HepG2 (cell line): Measurements from ENCODE around the gene PARD3. TPM values are rescaled to one million over a fixed set of nuclear protein-coding genes. Genes with fewer than 3 reads are reported as not detected.

Experiments used
- ATAC-seq: fragments of 200-7000 bp; cut with Tn5 transposase; 3 replicates; pipeline ENCODE4 v1.9.1; 2020; ENCODE audit warnings: mild to moderate bottlenecking, moderate library complexity
- BruUV-seq: library from RNA; stranded (reverse); fragments of 400-500 nt; replicated peaks from 2 replicates; lab custom pipeline; 2021; lab: Mats Ljungman, UMichigan
- CTCF ChIA-PET: fragments of 300-600 bp; formaldehyde crosslinking; extraction: SDS; loops from one replicate; lab custom pipeline; 2021; ENCODE audit warnings: low total read pairs, inconsistent platforms, low intra/inter-chr PET ratio; lab: Yijun Ruan, JAX
- POLR2A ChIA-PET: fragments of 350-600 bp; sonication (Branson Sonifier 250); formaldehyde crosslinking; loops from one replicate; lab custom pipeline; 2020; ENCODE audit warnings: antibody characterized with exemption, inconsistent platforms; lab: Yijun Ruan, JAX
- DNase-seq: peaks from one replicate; pipeline ENCODE4 v3.0.0-alpha.2; 2015; ENCODE audit warnings: low spot score
- FAIRE-seq: peaks from 3 replicates; lab custom pipeline; 2011; peaks lifted over from hg19 to GRCh38; lab: Jason Lieb, UNC
- H2AFZ ChIP-seq: one replicate; pipeline ENCODE4 v1.6.1; 2011; ENCODE audit warnings: low read length, inconsistent platforms
- H3K27ac ChIP-seq: fragments of 300-600 bp; 3 replicates; pipeline ENCODE4 v1.8.0; 2011; ENCODE audit warnings: mixed run types, mild to moderate bottlenecking, mixed read lengths, low read length, inconsistent platforms; ENCODE audit not compliant: insufficient read depth; ENCODE audit errors: extremely low read length
- H3K27me3 ChIP-seq, 2 experiments: fragments of 200-600 bp in 1 of 2; 2 replicates in 1 of 2; 3 replicates in 1 of 2; pipeline versions ENCODE4 v1.6.0 to v1.8.0; 2011; ENCODE audit warnings: low read length in 2 of 2, mild to moderate bottlenecking in 2 of 2, moderate library complexity in 2 of 2, inconsistent platforms in 1 of 2; ENCODE audit not compliant: insufficient read depth in 2 of 2, control insufficient read depth in 1 of 2
- H3K36me3 ChIP-seq, 2 experiments: fragments of 200-600 bp in 1 of 2; replicated peaks in 1 of 2; 2 replicates in 1 of 2; 3 replicates in 1 of 2; pipeline versions ENCODE4 v1.5.1 to v1.8.0; 2011; ENCODE audit warnings: low read length in 2 of 2, inconsistent platforms in 1 of 2; ENCODE audit not compliant: insufficient read depth in 2 of 2, control insufficient read depth in 1 of 2
- H3K4me1 ChIP-seq: 2 replicates; pipeline ENCODE4 v1.5.1; 2012; ENCODE audit warnings: low read length, inconsistent platforms; ENCODE audit not compliant: insufficient read depth
- H3K4me2 ChIP-seq: 2 replicates; pipeline ENCODE4 v1.6.0; 2011; ENCODE audit warnings: low read depth, low read length, inconsistent platforms
- H3K4me3 ChIP-seq, 3 experiments: fragments of 200-600 bp in 1 of 3; sonication (generic), shearing (Covaris generic) in 1 of 3; replicated peaks in 1 of 3; 2 replicates each; pipeline ENCODE4 v1.5.1; 2011 to 2016; ENCODE audit warnings: low read length in 3 of 3, inconsistent platforms in 2 of 3, low read depth in 2 of 3, mild to moderate bottlenecking in 2 of 3, control low read depth in 1 of 3, mixed read lengths in 1 of 3; ENCODE audit not compliant: insufficient read depth in 1 of 3
- H3K79me2 ChIP-seq: one replicate; pipeline ENCODE4 v1.6.1; 2011; ENCODE audit warnings: low read length, inconsistent platforms; ENCODE audit not compliant: insufficient read depth
- H3K9ac ChIP-seq: 2 replicates; pipeline ENCODE4 v1.6.0; 2011; ENCODE audit warnings: mild to moderate bottlenecking, low read depth, low read length, inconsistent platforms; ENCODE audit not compliant: insufficient read depth
- H3K9me3 ChIP-seq: 2 replicates; pipeline ENCODE4 v1.5.1; 2012; ENCODE audit warnings: mild to moderate bottlenecking, low read length
- H4K20me1 ChIP-seq: 2 replicates; pipeline ENCODE4 v1.6.0; 2011; ENCODE audit warnings: inconsistent platforms, mild to moderate bottlenecking, low read length, moderate library complexity; ENCODE audit not compliant: insufficient read depth
- ELF1 ChIP-seq: sonication (generic); formaldehyde crosslinking; IDR thresholded peaks from 2 replicates; pipeline ENCODE4 v1.4.0; 2020; ENCODE audit warnings: missing genetic modification reagents
- FLYWCH1 ChIP-seq: sonication (generic); formaldehyde crosslinking; IDR thresholded peaks from 2 replicates; pipeline ENCODE4 v1.8.1; 2023; ENCODE audit warnings: mild to moderate bottlenecking, missing genetic modification reagents
- HNRNPH1 ChIP-seq: fragments of 200-400 bp; formaldehyde crosslinking; optimal IDR thresholded peaks from 2 replicates; pipeline ENCODE3; 2017; ENCODE audit warnings: mild to moderate bottlenecking, low read depth, low read length
- KDM1A ChIP-seq: IDR thresholded peaks from 2 replicates; pipeline ENCODE4 v1.6.1; 2016; ENCODE audit warnings: missing compliant biosample characterization
- MYNN ChIP-seq: sonication (generic); formaldehyde crosslinking; IDR thresholded peaks from 2 replicates; pipeline ENCODE4 v1.4.0; 2020; ENCODE audit warnings: mild to moderate bottlenecking, low read depth, missing genetic modification reagents
- RAD51 ChIP-seq: fragments of 450-650 bp; IDR thresholded peaks from 2 replicates; pipeline ENCODE4 v1.6.1; 2016; ENCODE audit warnings: borderline replicate concordance
- SALL1 ChIP-seq: sonication (generic); formaldehyde crosslinking; IDR thresholded peaks from 2 replicates; pipeline ENCODE4 v1.8.0; 2022; ENCODE audit warnings: mild to moderate bottlenecking, missing genetic modification reagents
- TAF1 ChIP-seq: sonication (generic); formaldehyde crosslinking; IDR thresholded peaks from 2 replicates; pipeline ENCODE4 v1.4.0; 2020; ENCODE audit warnings: missing genetic modification reagents
- TGIF2 ChIP-seq: IDR thresholded peaks from 2 replicates; pipeline ENCODE4 v1.6.1; 2016; ENCODE audit warnings: control low read depth, missing compliant biosample characterization
- ZEB1 ChIP-seq: IDR thresholded peaks from 2 replicates; pipeline ENCODE4 v1.6.1; 2012; ENCODE audit warnings: mild to moderate bottlenecking, low read depth, inconsistent platforms; ENCODE audit not compliant: insufficient replicate concordance
- ZNF232 ChIP-seq: sonication (generic); formaldehyde crosslinking; IDR thresholded peaks from 2 replicates; pipeline ENCODE4 v1.4.0; 2020; ENCODE audit warnings: missing genetic modification reagents, borderline replicate concordance
- ZNF431 ChIP-seq: sonication (generic); formaldehyde crosslinking; IDR thresholded peaks from 2 replicates; pipeline ENCODE4 v1.9.0; 2022; ENCODE audit warnings: missing genetic modification reagents, low read depth, mild to moderate bottlenecking, borderline replicate concordance
- ZNF572 ChIP-seq: sonication (generic); formaldehyde crosslinking; IDR thresholded peaks from 2 replicates; pipeline ENCODE4 v1.5.1; 2020; ENCODE audit warnings: mild to moderate bottlenecking, missing genetic modification reagents
- ZSCAN12 ChIP-seq: sonication (generic); formaldehyde crosslinking; IDR thresholded peaks from 2 replicates; pipeline ENCODE4 v1.9.0; 2021; ENCODE audit warnings: mild to moderate bottlenecking, missing genetic modification reagents
- WGBS: methylation state at CpG from one replicate; pipeline ENCODE4 v1.1.6; 2017; ENCODE audit warnings: low lambda C conversion rate; 5-methylcytosine and 5-hydroxymethylcytosine counted together
- in situ Hi-C: cut with HindIII; loops from 2 replicates; pipeline ENCODE4 v1.10.0; 2017; ENCODE audit warnings: low pct_unique_long_range_greater_than_20kb; ENCODE audit not compliant: extremely low pct_ligation_motif_present
- intact Hi-C: fragments of 100-400 bp; cut with micrococcal nuclease; formaldehyde crosslinking; loops from one replicate; pipeline ENCODE4 v1.10.0; 2022; ENCODE audit not compliant: unreplicated experiment
- polyA plus RNA-seq, 8 experiments: library from polyadenylated mRNA; depleted of rRNA in 3 of 8; stranded (reverse) in 7 of 8; unstranded in 1 of 8; fragments of >200 nt; fragmentation: Illumina TruSeq in 4 of 8; extraction: Trizol in 4 of 8; gene quantifications; 2 replicates each; pipeline versions ENCODE4 v1.2.1 to v1.2.3, GENCODE V29; 2011 to 2016; ENCODE audit warnings: low read depth in 4 of 8, missing spikeins in 1 of 8, mixed read lengths in 1 of 8; ENCODE audit not compliant: insufficient read depth in 1 of 8
- total RNA-seq, 5 experiments: library from RNA; depleted of rRNA; stranded (reverse); fragments of >200 nt; fragmentation: Illumina TruSeq; extraction: Trizol; gene quantifications; 2 replicates each; pipeline ENCODE4 v1.2.3, GENCODE V29; 2016; ENCODE audit warnings: low read depth in 1 of 5

The PARD3 gene
- total and polyA plus RNA-seq, 2 of the 13 experiments (the other 11 are each of a cell fraction or from before 2014, with no cell fraction given): 40.9 to 60.0 TPM

- no peak for TF ChIP-seq ELF1 (CRISPR knock-in tag)
- TF ChIP-seq ZNF572 (CRISPR knock-in tag): no peak
- TF ChIP-seq ZSCAN12: no peak
- TF ChIP-seq TAF1: no peak
- no peak for TF ChIP-seq MYNN (CRISPR knock-in tag)
- TF ChIP-seq ZNF232 (CRISPR knock-in tag): no peak
- no peak for TF ChIP-seq ZNF431 (CRISPR knock-in tag)
- TF ChIP-seq RAD51: no peak
- no peak for TF ChIP-seq TGIF2 (CRISPR knock-in tag)
- no peak for TF ChIP-seq SALL1
- Histone ChIP-seq H3K9me3 (no peaks in the 10 kb centered on the region), H2AFZ (no peak overlapping the region), H3K4me1 (peaks cover 38% of the 10 kb centered on the region), H3K79me2 (peaks cover 84% of the 10 kb centered on the region), H3K9ac (no peak overlapping the region), H3K4me3 (no peak overlapping the region), H3K4me2 (no peak overlapping the region), H3K27me3 (no peaks in the 10 kb centered on the region), H4K20me1 (peaks cover 28% of the 10 kb centered on the region), H3K36me3 (no peaks in the 10 kb centered on the region; a peak in 1 of 5 replicates), H3K27ac (no peak overlapping the region)
- POLR2A ChIA-PET: no interaction called here
- BruUV-seq: no TSS peak
- FAIRE-seq: no peak
- intact Hi-C loops: no loop called here
- CTCF ChIA-PET: no interaction called here
- in situ Hi-C loops: no loop called here
- no peak for DNase-seq
- 82% methylated on average over 3 of the region's 3 CpGs for WGBS
- ATAC-seq: no peak
Observed at GRCh38 chr10:34778237-34778636, 36.9 kb downstream of the PARD3 start.

DNA sequence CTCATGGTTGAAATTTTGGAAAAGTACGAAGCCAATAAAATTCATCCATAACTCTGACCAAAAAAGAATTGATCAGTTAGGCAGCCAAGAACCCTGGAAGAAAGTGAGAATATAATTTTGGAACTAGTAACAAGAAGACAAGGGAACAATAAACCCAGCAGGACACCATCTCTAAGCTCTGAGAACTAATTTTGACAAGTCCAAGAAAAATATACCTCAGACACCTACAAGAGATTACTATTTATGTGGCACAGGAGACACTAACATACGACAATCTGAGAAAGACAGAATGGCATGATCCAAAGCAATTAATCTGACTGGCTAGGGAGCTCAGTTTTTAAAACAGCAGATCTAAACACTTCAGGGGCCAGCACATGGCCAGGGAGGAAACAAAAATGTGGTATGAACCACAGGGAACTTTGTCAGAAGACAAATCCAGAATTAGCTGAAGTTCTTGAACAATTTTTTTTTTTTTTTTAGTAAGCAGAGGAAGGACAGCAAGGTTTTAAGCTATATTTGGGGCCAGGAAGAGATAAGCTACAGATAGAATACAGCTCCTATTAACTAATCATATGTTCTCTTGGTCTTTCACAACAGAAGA is 38.9 kb downstream of the PARD3 start:
- WGBS: 98% methylated on average over 2 of the region's 2 CpGs
- in situ Hi-C loops: no loop called here
- Histone ChIP-seq H3K4me1 (peaks cover 21% of the 10 kb centered on the region), H3K27me3 (no peaks in the 10 kb centered on the region), H2AFZ (no peak overlapping the region), H3K4me2 (no peak overlapping the region), H3K27ac (no peak overlapping the region), H3K36me3 (no peaks in the 10 kb centered on the region; a peak in 1 of 5 replicates), H3K9ac (no peak overlapping the region), H3K4me3 (no peak overlapping the region), H4K20me1 (peaks cover 14% of the 10 kb centered on the region), H3K9me3 (no peaks in the 10 kb centered on the region), H3K79me2 (peaks cover 84% of the 10 kb centered on the region)
- CTCF ChIA-PET: no interaction called here
- ATAC-seq (no peak), FAIRE-seq (no peak), DNase-seq (no peak)
- no TSS peak for BruUV-seq
- TF ChIP-seq ZEB1 (no peak), FLYWCH1 (CRISPR knock-in tag) (no peak), KDM1A (CRISPR knock-in tag) (no peak), HNRNPH1 (no peak)
- POLR2A ChIA-PET: no interaction called here
- intact Hi-C loops: no loop called here
